Measurements from ENCODE around the gene CPNE1.

- TF ChIP-seq CTCF (IDR thresholded peaks at IDR 0.05): no peak
- no peak for TF ChIP-seq POLR2A (IDR thresholded peaks at IDR 0.05)
These were observed 65.6 kb downstream of the CPNE1 start for GRCh38 chr20:35598899-35599775.

Measured in lower leg skin (tissue), 3 donors.